ENCODE data around the gene PLA2G4C.
"Not testable (repeated sequence)": the region's sequence is repeated elsewhere in the genome, so short reads cannot be mapped to it uniquely, and the experiment has no call there.

The PLA2G4C gene

DNA sequence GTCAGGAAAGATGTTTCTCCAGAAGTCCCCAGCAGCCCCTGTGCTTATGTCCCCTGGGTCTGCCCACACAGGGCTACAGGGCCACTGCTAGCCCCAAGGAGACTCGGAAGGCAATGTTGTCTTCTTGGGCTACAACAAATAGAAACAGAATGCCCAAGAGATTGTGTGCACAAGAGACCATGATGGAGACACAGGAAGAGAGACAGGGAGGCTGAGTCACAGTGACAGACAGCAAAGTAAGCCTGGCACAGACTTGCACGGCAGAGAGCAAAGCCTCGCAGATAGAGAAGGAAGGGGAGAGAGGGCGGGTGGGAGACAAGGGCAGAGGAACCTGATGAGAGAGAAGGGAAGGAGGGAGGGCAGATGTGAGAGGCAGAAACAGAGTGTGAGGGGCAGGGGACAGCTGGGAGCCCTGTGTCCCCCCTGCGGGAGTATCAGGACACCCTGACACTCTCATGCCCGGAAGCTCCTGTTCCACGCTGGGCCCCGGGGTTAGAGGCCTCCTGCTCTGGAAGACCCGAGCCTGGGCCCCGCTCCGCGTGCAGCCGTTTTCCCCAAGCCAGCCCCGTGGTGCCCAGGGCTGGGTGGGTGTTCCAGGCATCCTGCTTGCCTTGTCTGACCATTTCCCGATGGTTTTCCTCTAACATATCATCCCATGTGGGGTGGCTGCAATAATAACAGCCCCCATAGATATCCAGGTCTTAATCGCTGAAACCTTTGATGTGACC, 2.7 kb upstream of the PLA2G4C start:
- FAIRE-seq: no peak
- DNase-seq (ENCODE audit: extremely low spot score, insufficient read length, low read depth): no peak

DNA sequence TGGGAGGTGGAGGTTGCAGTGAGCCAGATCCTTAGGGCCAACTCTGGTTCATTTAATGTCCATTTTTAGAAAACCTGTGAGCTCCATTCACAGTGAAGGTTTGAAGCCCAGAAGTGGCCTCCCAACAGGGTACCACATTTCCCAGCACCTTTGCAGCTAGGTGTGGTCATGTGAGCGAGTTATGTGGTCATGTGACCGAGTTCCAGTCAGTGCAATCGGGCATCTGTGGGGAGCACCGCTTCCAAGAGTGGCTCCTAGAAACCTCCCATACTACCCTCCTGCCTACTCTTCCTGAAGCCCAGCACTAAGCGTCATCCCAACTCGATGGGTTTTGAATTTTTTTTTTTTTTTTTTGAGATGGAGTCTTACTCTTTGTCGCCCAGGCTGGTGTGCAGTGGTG, 663 bp upstream of the PLA2G4C start:
- DNase-seq (ENCODE audit: extremely low spot score, insufficient read length, low read depth) (no peak), FAIRE-seq (no peak)

DNA sequence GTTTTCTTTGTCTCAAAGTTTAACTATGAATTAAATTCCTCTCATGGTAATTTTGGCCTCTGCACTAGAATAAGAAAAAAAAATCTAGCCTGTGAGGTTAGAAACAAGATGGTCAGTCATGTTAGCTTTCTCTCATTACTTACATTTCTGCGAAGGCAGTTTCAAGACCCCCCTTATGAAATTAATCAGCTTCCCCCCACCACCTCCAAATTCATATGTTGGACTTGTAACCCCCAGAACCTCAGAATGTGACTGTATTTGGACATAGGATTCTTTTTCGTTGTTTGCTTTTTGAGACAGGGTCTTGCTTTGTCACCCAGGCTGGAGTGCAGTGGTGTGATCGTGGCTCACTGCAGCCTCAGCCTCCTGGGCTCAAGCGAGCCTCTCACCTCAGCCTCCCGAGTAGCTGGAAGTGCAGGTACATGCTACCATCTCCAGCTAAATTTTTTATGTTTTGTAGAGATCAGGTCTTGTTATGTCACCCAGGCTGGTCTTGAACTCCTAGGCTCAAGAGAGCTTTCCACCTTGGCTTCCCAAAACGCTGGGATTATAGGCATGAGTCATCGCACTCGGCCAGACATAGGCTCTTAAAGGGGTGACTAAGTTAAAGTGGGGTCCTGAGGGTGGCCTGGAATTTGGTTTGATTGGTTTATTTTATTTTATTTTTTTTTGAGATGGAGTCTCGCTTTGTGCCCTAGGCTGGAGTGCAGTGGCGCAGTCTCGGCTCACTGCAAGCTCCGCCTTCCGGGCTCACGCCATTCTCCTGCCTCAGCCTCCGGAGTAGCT, 1.4 kb downstream of the PLA2G4C start:
- FAIRE-seq: no peak
- no peak for DNase-seq (ENCODE audit: extremely low spot score, insufficient read length, low read depth)

DNA sequence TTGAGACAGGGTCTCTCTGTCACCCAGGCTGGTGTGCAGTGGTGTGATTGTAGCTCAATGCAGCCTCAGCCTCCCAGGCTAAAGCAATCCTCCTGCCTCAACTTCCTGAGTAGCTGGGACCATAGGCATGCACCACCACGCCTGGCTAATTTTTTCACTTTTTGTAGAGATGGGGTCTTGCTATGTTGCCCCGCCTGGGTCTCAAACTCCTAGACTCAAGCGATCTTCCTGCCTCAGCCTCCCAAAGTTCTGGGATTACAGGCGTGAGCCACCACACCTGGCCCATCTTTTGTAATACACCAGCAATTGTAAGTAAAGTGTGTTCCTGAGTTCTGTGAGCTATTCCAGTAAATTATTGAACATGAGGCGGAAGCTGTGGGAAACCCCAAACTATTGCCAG, 6.7 kb downstream of the PLA2G4C start:
- no peak for DNase-seq (ENCODE audit: extremely low spot score, insufficient read length, low read depth)
- no peak for FAIRE-seq

DNA sequence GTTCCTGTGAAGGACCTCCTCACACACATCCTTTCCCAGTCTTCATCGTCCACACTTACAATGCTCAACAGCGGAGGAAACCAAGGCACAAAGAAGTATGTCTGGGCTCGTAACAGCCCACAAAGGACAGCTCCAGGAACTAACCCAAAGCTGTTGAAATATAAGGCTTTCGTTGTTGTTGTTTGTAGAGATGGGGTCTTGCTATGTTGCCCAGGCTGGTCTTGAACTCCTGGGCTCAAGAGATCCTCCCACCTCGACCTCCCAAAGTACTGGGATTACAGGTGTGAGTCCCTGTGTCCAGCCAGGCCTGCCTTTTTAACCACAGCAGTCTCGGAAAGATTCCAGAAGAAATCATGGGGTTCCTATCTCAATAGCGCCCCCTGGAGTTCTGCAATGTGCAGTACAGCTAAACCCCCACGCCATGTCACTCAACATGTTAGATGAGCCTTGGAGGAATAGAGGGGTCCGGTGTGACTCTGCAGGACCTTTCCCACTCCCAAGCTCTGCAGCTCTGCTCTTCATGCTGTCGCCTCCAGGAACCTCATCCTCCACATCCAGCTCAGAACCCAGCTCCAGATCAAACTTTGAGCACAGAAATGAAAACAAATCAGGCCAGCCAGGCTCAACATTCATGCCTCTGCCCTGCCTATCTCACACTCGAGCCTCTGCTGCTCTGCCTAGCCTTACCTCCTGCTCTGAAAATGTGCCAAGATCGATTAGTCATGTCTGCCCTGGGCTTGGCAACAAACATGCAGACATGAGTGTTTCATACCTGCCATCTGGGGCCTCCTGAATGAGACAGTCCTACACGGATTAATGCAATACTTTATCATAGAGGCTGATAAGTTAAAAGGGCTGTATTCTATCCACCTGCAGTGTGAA, 7.5 kb downstream of the PLA2G4C start:
- FAIRE-seq: no peak

DNA sequence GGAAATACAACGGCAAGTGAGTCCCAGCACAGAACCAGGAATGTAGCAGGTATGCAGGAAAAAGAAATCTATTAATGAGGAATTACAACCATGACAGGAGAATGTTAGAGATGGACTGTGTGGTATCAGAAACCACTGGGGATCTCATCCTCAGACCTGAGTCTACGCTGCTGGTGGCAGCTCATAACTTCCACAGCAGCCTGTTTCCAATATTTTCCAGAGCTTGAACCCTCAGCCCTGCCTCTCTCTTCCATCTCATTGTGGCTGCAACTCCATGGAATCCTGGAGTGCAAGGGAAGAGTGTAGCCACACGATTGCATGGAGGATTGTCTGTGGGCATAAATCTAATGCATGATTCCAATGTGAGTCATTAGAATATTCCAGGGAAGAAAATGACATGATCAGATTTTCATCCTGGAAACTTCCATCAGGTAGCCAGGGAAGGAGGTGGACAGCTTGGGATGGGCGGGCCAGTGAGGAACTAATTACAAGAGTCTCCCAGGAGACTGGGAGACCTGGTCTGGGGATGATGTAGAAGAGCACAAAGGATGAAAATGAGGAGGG, 14.9 kb downstream of the PLA2G4C start:
- FAIRE-seq: no peak
- no peak for DNase-seq (ENCODE audit: extremely low spot score, insufficient read length, low read depth)

More for the DNA sequence above, 7.5 kb downstream of the PLA2G4C start:
- no peak for DNase-seq (ENCODE audit: extremely low spot score, insufficient read length, low read depth)

DNA sequence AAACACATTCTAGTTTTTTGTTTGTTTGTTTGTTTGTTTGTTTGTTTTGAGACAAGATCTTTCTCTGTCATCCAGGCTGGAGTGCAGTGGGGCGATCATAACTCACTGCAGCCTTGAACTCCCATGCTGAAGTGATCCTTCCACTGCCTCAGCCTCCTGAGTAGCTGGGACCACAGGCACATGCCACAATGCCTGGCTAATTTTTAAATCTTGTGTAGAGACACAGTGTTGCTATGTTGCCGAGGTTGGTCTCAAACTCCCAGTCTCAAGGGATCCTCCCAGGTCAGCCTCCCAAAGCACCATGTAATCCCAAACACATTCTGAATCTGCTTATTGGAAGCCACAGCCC, 15.8 kb downstream of the PLA2G4C start:
- DNase-seq (ENCODE audit: extremely low spot score, insufficient read length, low read depth): no peak
- no peak for FAIRE-seq

DNA sequence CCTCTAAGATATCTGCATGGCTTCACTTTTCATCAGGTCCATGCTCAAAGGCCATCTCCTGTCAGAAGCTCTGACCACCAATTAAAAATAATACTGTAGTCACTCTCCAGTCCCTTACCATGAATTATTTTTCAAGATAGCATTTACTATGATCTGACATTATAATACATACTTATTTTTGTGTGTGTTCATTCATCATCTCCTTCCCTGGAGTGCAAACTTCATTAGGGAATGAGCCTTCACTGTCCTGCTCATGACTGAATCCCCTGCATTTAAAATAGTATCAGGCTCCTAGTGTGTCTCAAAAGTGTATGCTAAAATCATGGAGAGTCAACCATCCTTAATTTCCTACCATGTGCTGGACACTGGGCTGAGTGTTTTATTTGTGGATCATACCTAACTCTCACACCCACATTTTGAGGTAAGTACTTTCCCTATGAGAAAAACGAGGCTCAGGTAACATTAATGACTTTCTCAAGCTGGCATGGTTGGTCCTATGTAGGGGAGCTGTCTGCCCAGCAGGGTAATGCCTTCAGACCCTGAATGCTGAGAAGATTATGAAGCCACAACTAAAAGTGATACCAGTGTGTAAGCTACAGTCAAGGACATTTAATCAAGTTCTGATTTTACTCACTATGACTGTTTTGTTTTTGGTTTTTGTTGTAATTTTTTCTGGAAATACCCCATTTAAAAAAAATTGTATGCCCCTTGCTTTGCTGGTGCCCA, 16.3 kb downstream of the PLA2G4C start:
- FAIRE-seq: peak; percentile 31

DNA sequence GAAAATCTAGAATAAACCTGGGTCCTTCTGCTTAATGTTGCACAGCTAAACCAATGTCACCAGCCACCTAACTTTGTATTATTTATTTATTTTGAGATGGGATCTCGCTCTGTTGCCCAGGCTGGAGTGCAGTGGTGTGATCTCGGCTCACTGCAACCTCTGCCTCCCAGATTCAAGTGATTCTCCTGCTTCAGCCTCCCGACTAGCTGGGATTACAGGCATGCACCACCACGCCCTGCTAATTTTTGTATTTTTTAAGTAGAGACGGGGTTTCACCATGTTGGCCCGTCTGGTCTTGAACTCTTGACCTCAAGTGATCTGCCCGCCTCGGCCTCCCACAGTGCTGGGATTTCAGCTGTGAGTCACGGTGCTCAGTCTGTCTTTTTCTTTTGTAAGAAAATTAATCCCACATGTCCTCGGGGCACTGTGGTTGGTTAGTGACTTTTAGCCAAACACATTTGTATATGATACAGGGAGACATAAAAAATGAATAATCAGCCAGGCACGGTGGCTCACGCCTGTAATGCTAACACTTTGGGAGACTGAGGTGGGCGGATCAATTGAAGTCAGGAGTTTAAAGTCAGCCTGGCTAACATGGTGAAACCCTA, 19.4 kb downstream of the PLA2G4C start:
- DNase-seq (ENCODE audit: extremely low spot score, insufficient read length, low read depth); FAIRE-seq: not testable (repeated sequence)

More for the DNA sequence above, 16.3 kb downstream of the PLA2G4C start:
- no peak for DNase-seq (ENCODE audit: extremely low spot score, insufficient read length, low read depth)

DNA sequence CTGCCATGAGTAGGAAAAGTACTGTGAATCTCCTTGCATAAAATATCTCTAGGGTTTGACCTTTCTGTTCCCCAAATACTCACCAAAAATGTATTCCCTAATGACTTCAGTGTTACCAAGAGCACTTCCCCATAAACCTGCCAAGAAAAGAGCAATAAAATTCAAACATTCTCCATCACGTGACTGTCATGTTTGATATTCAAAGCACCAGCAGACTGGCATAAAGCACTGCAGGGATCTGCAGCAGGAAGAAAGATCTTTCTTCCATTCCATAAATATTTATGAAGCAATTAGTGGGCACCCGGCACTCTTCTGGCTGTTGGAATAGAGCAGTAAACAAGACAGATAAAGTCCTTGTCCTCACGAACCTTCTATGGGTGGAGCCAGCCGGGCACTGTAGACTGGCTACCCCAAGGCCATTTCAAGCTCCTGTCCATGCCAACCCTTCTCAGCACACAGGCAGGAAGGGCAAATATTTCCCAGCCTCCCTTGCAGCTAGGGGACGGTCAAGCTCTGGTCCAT, 20.3 kb downstream of the PLA2G4C start:
- DNase-seq (ENCODE audit: extremely low spot score, insufficient read length, low read depth) (no peak), FAIRE-seq (no peak)

DNA sequence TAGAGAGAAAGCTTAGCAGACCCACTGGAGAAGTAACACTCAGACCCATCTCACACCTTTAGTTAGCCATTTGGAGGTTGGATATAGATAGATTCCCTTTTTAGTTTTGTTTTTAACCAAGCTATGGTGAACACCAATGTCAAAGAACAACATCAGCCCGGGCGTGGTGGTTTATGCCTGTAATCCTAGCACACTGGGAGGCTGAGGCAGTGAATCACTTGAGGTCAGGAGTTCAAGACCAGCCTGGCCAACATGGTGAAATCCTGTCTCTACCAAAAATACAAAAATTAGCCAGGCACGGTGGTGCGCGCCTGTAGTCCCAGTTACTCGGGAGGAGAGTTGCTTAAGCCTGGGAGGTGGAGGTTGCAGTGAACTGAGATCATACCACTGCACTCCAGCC, 21.6 kb downstream of the PLA2G4C start:
- DNase-seq (ENCODE audit: extremely low spot score, insufficient read length, low read depth); FAIRE-seq: not testable (repeated sequence)

DNA sequence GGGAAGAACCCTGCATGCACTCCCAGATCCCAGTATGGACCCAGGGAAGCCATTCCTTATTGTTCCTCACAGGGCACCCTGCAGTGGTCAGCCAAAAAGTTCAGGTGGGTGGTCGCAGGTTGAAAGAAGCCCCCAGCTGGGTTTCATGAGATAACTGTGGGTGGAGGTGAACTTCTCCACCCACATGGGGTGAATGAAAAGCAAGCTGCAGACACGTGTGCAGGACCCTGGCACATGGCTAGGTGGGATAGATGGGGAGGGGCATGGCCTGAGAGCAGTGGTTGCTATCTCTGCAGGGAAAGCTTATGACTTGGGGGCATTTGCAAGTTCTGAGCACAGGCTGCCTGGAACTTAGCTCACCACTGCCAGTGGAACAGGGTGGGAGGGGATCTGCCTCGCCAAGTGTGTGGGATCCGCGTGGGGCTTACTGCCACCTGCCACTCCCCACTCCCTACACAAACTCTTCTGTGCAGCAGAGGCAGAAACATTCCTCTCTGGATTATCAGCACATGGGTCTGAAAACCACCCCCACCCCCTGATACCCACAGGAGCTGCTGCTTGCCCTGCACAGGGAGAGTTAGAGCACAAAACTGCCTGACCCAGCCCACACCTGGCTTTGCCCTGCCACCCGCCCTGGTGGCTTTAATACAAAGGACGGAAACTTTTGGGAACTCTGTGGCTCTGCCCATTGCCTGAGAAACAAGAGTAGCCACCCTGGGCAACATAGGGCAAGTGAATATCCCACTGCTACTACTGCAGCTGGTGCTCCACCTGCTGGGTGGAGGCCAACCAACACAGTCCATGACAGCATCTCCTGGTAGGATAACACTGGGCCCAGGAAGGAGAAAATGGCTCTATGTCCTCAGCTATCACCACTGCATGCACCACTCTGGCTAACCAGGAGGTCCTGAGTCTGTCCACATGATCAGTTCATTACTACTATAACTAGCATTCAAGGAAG, 24.4 kb downstream of the PLA2G4C start:
- no peak for FAIRE-seq

DNA sequence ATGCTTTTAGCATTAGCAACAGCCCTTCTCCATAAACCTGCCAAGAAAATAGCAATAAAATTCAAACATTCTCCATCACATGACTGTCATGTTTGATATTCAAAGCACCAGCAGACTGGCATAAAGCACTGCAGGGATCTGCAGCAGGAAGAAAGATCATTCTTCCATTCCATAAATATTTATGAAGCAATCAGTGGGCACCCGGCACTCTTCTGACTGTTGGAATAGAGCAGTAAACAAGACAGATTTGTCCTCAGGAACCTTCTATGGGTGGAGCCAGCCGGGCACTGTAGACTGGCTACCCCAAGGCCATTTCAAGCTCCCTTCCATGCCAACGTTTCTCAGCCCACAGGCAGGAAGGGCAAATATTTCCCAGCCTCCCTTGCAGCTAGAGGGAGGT, 25.5 kb downstream of the PLA2G4C start:
- FAIRE-seq: no peak
- DNase-seq (ENCODE audit: extremely low spot score, insufficient read length, low read depth): no peak

More for the DNA sequence above, 24.4 kb downstream of the PLA2G4C start:
- no peak for DNase-seq (ENCODE audit: extremely low spot score, insufficient read length, low read depth)

DNA sequence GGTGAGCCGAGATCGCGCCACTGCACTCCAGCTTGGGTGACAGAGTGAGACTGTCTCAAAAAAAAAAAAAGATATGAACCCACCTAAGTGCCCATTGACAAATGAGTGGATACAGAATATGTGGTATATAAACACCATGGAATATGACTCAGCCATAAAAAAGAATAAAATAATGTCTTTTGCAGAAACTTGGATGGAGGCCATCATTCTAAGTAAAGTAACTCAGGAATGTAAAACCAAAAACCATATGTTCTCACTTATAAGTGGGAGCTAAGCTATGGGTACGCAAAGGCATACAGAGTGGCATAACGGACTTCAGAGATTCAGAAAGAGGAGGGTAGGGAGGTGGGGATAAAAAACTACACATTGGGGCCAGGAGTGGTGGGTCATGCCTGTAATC, 29.5 kb downstream of the PLA2G4C start:
- no peak for FAIRE-seq

DNA sequence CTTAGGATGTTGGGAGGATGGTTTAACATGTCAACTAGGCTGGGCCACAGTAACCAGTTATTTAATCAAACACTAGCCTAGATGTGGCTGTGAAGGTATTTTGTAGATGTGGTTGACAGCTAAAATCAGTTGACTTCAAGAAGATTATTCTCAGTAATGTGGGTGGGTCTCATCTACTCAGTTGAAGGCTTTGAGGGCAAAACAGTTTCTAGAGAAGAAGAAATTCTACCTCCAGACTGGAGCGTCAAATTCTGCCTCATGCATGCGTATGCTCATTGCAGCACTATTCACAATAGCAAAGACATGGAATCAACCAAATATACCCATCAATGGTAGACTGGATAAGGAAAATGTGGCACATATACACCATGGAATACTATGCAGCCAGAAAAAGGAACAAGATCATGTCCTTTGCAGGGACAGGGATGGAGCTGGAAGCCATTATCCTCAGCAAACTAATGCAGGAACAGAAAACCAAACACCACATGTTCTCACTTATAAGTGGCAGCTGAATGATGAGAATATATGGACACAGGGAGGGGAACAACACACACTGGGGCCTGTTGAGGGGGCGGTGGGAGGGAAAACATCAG, 40.3 kb downstream of the PLA2G4C start:
- FAIRE-seq; DNase-seq (ENCODE audit: extremely low spot score, insufficient read length, low read depth): not testable (repeated sequence)

More for the DNA sequence above, 29.5 kb downstream of the PLA2G4C start:
- DNase-seq (ENCODE audit: extremely low spot score, insufficient read length, low read depth): no peak

DNA sequence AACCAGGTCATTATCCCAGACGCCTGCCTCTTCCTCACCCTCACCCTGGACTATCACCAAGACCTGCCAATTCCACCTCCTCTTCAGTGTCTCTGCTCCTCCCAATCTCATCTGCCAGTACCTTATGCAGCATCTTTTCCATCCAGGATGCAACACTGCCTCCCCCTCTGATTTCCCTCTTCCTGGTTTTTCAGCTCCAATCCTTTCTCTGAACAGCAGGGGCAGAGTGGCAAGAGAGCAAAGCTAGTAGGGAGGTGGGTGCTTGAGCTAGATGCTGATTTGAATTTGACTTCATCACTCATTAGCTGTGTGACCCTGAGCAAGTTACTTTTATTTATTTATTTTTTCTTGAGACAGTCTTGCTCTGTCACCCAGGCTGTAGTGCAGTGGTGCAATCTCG, 41.2 kb downstream of the PLA2G4C start:
- DNase-seq (ENCODE audit: extremely low spot score, insufficient read length, low read depth): no peak

DNA sequence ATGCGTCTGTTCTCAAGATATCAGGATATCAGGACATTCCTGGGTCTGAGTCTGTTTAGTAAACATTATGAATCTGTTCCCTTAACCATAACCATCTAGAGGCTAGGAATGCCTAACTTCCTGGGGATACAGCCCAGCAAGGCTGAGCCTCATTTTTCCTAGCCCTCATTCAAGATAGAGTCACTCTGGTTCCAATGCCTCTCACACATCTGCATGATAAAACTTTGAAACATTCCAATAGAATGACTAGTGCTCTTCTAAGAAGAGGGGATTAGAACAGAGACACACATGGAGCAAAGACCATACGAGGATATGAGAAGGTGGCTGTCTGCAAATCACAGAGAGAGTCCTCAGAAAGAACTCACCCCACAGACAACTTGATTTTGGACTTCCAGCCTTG, 46.1 kb downstream of the PLA2G4C start:
- FAIRE-seq (no peak), DNase-seq (ENCODE audit: extremely low spot score, insufficient read length, low read depth) (no peak)

More for the DNA sequence above, 41.2 kb downstream of the PLA2G4C start:
- FAIRE-seq: no peak
